Astrocyte (in vitro differentiated cells and primary cell): Measurements from ENCODE around the gene OLFM2. TPM values are rescaled to one million over a fixed set of nuclear protein-coding genes. Genes with fewer than 3 reads are reported as not detected.

Experiments
- DNase-seq: peaks from one replicate; pipeline ENCODE4 v3.0.0-alpha.2; 2010; ENCODE audit warnings: low read depth
- FAIRE-seq: peaks from 2 replicates; lab custom pipeline; 2011; peaks lifted over from hg19 to GRCh38; lab: Jason Lieb, UNC
- H2AFZ ChIP-seq: 2 replicates; pipeline ENCODE4 v1.6.0; 2012; ENCODE audit warnings: low read depth, low read length, inconsistent platforms
- H3K27ac ChIP-seq: 2 replicates; pipeline ENCODE4 v1.5.1; 2011; ENCODE audit warnings: low read depth, low read length, inconsistent platforms
- H3K27me3 ChIP-seq: 2 replicates; pipeline ENCODE4 v1.6.0; 2011; ENCODE audit warnings: low read length, inconsistent platforms; ENCODE audit not compliant: insufficient read depth
- H3K36me3 ChIP-seq: 2 replicates; pipeline ENCODE4 v1.5.1; 2011; ENCODE audit warnings: low read length, inconsistent platforms; ENCODE audit not compliant: insufficient read depth
- H3K4me1 ChIP-seq: 2 replicates; pipeline ENCODE4 v1.5.1; 2011; ENCODE audit warnings: low read length, inconsistent platforms; ENCODE audit not compliant: insufficient read depth
- H3K4me2 ChIP-seq: 2 replicates; pipeline ENCODE4 v1.6.0; 2012; ENCODE audit warnings: low read length, inconsistent platforms
- H3K4me3 ChIP-seq: 2 replicates; pipeline ENCODE4 v1.5.1; 2011; ENCODE audit warnings: low read depth, mild to moderate bottlenecking, low read length, inconsistent platforms; ENCODE audit not compliant: insufficient read depth
- H3K79me2 ChIP-seq: 2 replicates; pipeline ENCODE4 v1.6.0; 2012; ENCODE audit warnings: mild to moderate bottlenecking, low read length, inconsistent platforms; ENCODE audit not compliant: insufficient read depth
- H3K9ac ChIP-seq: 2 replicates; pipeline ENCODE4 v1.6.0; 2012; ENCODE audit warnings: mild to moderate bottlenecking, low read length, inconsistent platforms
- H3K9me3 ChIP-seq: 2 replicates; pipeline ENCODE4 v1.5.1; 2012; ENCODE audit warnings: low read depth, mild to moderate bottlenecking, low read length, inconsistent platforms; ENCODE audit not compliant: insufficient read depth
- H4K20me1 ChIP-seq: 2 replicates; pipeline ENCODE4 v1.6.0; 2012; ENCODE audit warnings: low read length, inconsistent platforms; ENCODE audit not compliant: insufficient read depth
- H3K27ac Mint-ChIP-seq: one replicate; pipeline ENCODE4 v1.8.0; 2021; ENCODE audit warnings: mild to moderate bottlenecking, mixed read lengths; ENCODE audit not compliant: unreplicated experiment
- H3K27me3 Mint-ChIP-seq: one replicate; pipeline ENCODE4 v1.8.0; 2021; ENCODE audit warnings: low read depth, mixed read lengths; ENCODE audit not compliant: unreplicated experiment
- H3K36me3 Mint-ChIP-seq: one replicate; pipeline ENCODE4 v1.8.0; 2021; ENCODE audit warnings: low read depth, mixed read lengths; ENCODE audit not compliant: unreplicated experiment
- H3K4me1 Mint-ChIP-seq: one replicate; pipeline ENCODE4 v1.8.0; 2021; ENCODE audit warnings: low read depth, mixed read lengths; ENCODE audit not compliant: unreplicated experiment
- H3K4me3 Mint-ChIP-seq: one replicate; pipeline ENCODE4 v1.8.0; 2021; ENCODE audit warnings: mild to moderate bottlenecking, moderate library complexity, mixed read lengths; ENCODE audit not compliant: unreplicated experiment
- H3K9me3 Mint-ChIP-seq: one replicate; pipeline ENCODE4 v1.8.0; 2021; ENCODE audit warnings: mild to moderate bottlenecking, mixed read lengths; ENCODE audit not compliant: unreplicated experiment
- EZH2 ChIP-seq: IDR thresholded peaks from 2 replicates; pipeline ENCODE4 v1.6.1; 2012; ENCODE audit warnings: mild to moderate bottlenecking, low read length, inconsistent platforms; ENCODE audit not compliant: insufficient read depth
- total RNA-seq: library from RNA; stranded (reverse); gene quantifications from 2 replicates; pipeline ENCODE4 v1.2.1, GENCODE V29; 2021
- TF ChIP-seq, protein P1 (sequence below): IDR thresholded peaks from 2 replicates; pipeline ENCODE4 v1.5.1; 2011; ENCODE audit warnings: low read depth, mild to moderate bottlenecking, inconsistent platforms, low read length, moderate library complexity; ENCODE audit not compliant: insufficient read depth

The OLFM2 gene
- total RNA-seq, 1 donor from 2014 or later, result 71.3 TPM

DNA sequence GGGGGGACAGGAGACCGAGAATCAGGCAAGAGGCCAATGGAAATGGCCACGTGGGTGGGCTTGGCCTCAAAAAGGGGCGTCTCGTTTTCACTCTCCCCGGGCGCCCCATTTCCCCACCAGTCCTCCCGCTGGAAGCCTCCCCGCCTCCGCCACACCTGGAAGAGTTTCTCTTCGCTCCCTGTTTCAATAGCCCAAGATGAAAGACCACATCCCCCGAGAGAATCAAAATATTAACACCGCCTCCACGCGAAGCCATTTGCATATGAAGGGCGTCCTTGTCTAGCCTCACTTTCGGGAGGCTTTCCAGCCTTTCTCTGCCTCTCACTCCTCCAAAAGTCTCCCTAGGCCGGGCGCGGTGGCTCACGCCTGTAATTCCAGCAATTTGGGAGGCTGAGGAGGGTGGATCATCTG lies 691 bp upstream of the OLFM2 start:
- peak overlapping the region; percentile 75 for H3K27ac Mint-ChIP-seq
- DNase-seq (no peak), FAIRE-seq (no peak)
- Histone ChIP-seq H3K36me3 (no peaks in the 10 kb centered on the region), H4K20me1 (no peaks in the 10 kb centered on the region), H2AFZ (no peak overlapping the region), H3K9ac (no peak overlapping the region), H3K27ac (no peak overlapping the region), H3K79me2 (no peaks in the 10 kb centered on the region), H3K4me3 (no peak overlapping the region), H3K27me3 (peaks cover 25% of the 10 kb centered on the region), H3K4me2 (no peak overlapping the region), H3K9me3 (peaks cover 2% of the 10 kb centered on the region), H3K4me1 (peaks cover 21% of the 10 kb centered on the region)
- peak overlapping the region; percentile 82 for H3K4me3 Mint-ChIP-seq
- H3K27me3 Mint-ChIP-seq, result peaks cover 23% of the 10 kb centered on the region
- H3K36me3 Mint-ChIP-seq, result peaks cover 1% of the 10 kb centered on the region
- H3K9me3 Mint-ChIP-seq, result peaks cover 5% of the 10 kb centered on the region
- TF ChIP-seq, protein P1, sequence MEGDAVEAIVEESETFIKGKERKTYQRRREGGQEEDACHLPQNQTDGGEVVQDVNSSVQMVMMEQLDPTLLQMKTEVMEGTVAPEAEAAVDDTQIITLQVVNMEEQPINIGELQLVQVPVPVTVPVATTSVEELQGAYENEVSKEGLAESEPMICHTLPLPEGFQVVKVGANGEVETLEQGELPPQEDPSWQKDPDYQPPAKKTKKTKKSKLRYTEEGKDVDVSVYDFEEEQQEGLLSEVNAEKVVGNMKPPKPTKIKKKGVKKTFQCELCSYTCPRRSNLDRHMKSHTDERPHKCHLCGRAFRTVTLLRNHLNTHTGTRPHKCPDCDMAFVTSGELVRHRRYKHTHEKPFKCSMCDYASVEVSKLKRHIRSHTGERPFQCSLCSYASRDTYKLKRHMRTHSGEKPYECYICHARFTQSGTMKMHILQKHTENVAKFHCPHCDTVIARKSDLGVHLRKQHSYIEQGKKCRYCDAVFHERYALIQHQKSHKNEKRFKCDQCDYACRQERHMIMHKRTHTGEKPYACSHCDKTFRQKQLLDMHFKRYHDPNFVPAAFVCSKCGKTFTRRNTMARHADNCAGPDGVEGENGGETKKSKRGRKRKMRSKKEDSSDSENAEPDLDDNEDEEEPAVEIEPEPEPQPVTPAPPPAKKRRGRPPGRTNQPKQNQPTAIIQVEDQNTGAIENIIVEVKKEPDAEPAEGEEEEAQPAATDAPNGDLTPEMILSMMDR, result no peak
- TF ChIP-seq EZH2, result no peak
- peaks cover 3% of the 10 kb centered on the region for H3K4me1 Mint-ChIP-seq

DNA sequence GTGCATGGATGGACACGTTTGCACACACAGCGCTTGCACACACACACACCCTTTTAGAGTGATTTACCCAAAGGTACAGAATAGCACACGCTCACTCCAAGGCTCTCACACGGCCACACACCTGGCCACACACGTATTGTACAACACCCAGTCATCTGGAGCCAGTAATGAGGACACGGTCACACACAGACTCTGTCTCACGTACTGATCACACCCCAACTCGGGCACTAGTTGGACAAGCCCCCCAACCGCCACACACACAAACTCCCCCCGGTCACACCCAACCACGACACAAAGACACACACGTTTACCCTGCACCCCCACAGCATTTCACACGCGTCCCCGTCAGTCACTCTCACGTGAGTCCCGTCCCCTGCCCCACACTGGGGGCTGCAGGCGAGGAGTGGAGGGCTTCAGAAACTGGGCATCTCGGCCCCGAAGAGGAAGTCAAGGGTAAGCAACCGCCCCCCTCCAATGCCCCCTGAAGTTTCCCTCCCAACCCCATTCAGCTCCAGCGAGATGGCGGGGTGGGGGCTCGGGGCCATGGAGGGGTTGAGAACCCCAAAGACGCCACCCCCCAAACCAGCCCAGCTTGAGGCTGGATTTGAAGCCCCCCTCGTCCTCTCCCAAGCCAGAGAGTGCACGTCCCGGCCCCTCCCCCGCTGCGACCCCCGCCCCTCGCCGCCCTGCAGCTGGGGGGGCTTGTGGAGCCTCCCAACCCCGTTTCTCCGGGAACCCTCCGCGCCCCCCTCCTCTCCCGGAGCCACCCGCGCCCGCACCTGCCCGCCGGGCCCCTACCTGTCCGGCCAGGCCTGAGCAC lies 599 bp downstream of the OLFM2 start:
- no peak overlapping the region for H3K27ac Mint-ChIP-seq
- H3K9me3 ChIP-seq, result no peaks in the 10 kb centered on the region
- FAIRE-seq (no peak), DNase-seq (no peak)
- H3K9me3 Mint-ChIP-seq, result no peaks in the 10 kb centered on the region
- H4K20me1 ChIP-seq, result no peaks in the 10 kb centered on the region
- peaks cover 3% of the 10 kb centered on the region for H3K4me1 Mint-ChIP-seq
- TF ChIP-seq, protein P1, result no peak
- TF ChIP-seq EZH2, result peak; percentile 81
- no peak overlapping the region for H2AFZ ChIP-seq
- H3K9ac ChIP-seq, result no peak overlapping the region
- peaks cover 1% of the 10 kb centered on the region for H3K36me3 Mint-ChIP-seq
- peaks cover 25% of the 10 kb centered on the region for H3K27me3 ChIP-seq
- no peak overlapping the region for H3K4me3 ChIP-seq
- peaks cover 16% of the 10 kb centered on the region for H3K4me1 ChIP-seq
- H3K4me3 Mint-ChIP-seq, result peak overlapping the region; percentile 86
- H3K4me2 ChIP-seq, result peak overlapping the region; percentile 67
- H3K79me2 ChIP-seq, result no peaks in the 10 kb centered on the region
- no peak overlapping the region for H3K27ac ChIP-seq
- H3K36me3 ChIP-seq, result no peaks in the 10 kb centered on the region
- H3K27me3 Mint-ChIP-seq, result peaks cover 21% of the 10 kb centered on the region
